SK-N-SH (cell line): ENCODE measurements around the gene RPL12.

Experiments used
- EP300 ChIP-seq, 2 experiments: IDR thresholded peaks; 2 replicates each; pipeline versions ENCODE4 v1.4.0 to v1.6.1; 2012; ENCODE audit warnings: borderline replicate concordance in 1 of 2, low read depth in 1 of 2, low read length in 1 of 2
- EZH2phosphoT487 ChIP-seq: fragments of 200-600 bp; sonication (generic); IDR thresholded peaks from 2 replicates; pipeline ENCODE4 v1.6.1; 2017; ENCODE audit warnings: low read depth, mixed run types, mild to moderate bottlenecking, antibody characterized with exemption, moderate library complexity, borderline replicate concordance
- FOXM1 ChIP-seq: IDR thresholded peaks from 2 replicates; pipeline ENCODE4 v1.4.0; 2012; ENCODE audit warnings: low read depth, mild to moderate bottlenecking
- POLR2AphosphoS5 ChIP-seq: IDR thresholded peaks from 2 replicates; pipeline ENCODE4 v1.6.1; 2012; ENCODE audit warnings: low read depth, low read length
- RCOR1 ChIP-seq: fragments of 150-350 bp; IDR thresholded peaks from 2 replicates; pipeline ENCODE4 v1.6.1; 2017; ENCODE audit warnings: antibody characterized with exemption, low read length
- REST ChIP-seq: IDR thresholded peaks from 2 replicates; pipeline ENCODE4 v1.6.1; 2012; ENCODE audit warnings: mild to moderate bottlenecking, low read depth, low read length, moderate library complexity
- RFX5 ChIP-seq: IDR thresholded peaks from 2 replicates; pipeline ENCODE4 v1.6.1; 2012; ENCODE audit warnings: mild to moderate bottlenecking, improper control_type of control experiment, low read length
- RXRA ChIP-seq: IDR thresholded peaks from 2 replicates; pipeline ENCODE4 v1.4.0; 2012; ENCODE audit warnings: low read depth, mild to moderate bottlenecking, borderline replicate concordance
- SIN3A ChIP-seq: IDR thresholded peaks from 2 replicates; pipeline ENCODE4 v1.6.1; 2012; ENCODE audit warnings: low read depth, mild to moderate bottlenecking, low read length, moderate library complexity, borderline replicate concordance
- SMC3 ChIP-seq: IDR thresholded peaks from 2 replicates; pipeline ENCODE4 v1.6.1; 2012; ENCODE audit warnings: low read depth, low read length, improper control_type of control experiment
- ZBTB33 ChIP-seq: IDR thresholded peaks from 2 replicates; pipeline ENCODE4 v1.4.0; 2012; ENCODE audit warnings: low read depth, borderline replicate concordance
- TF ChIP-seq, protein P1 (sequence below): fragments of 200-600 bp; sonication (generic); IDR thresholded peaks from 2 replicates; pipeline ENCODE4 v1.6.1; 2017; ENCODE audit warnings: antibody characterized with exemption, mild to moderate bottlenecking, moderate library complexity
- TF ChIP-seq, protein P2 (sequence below): IDR thresholded peaks from 2 replicates; pipeline ENCODE4 v1.4.0; 2012; ENCODE audit warnings: low read depth, borderline replicate concordance

- TF ChIP-seq, protein P1, sequence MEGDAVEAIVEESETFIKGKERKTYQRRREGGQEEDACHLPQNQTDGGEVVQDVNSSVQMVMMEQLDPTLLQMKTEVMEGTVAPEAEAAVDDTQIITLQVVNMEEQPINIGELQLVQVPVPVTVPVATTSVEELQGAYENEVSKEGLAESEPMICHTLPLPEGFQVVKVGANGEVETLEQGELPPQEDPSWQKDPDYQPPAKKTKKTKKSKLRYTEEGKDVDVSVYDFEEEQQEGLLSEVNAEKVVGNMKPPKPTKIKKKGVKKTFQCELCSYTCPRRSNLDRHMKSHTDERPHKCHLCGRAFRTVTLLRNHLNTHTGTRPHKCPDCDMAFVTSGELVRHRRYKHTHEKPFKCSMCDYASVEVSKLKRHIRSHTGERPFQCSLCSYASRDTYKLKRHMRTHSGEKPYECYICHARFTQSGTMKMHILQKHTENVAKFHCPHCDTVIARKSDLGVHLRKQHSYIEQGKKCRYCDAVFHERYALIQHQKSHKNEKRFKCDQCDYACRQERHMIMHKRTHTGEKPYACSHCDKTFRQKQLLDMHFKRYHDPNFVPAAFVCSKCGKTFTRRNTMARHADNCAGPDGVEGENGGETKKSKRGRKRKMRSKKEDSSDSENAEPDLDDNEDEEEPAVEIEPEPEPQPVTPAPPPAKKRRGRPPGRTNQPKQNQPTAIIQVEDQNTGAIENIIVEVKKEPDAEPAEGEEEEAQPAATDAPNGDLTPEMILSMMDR = no peak
- TF ChIP-seq RFX5 (no peak), EZH2phosphoT487 (no peak), POLR2AphosphoS5 (no peak), FOXM1 (no peak), EP300 (IDR thresholded peaks at IDR 0.05; ENCODE audit: borderline replicate concordance in 1 of 2, low read depth in 1 of 2, low read length in 1 of 2) (no peak), SMC3 (no peak), ZBTB33 (no peak), RCOR1 (no peak), RXRA (no peak), SIN3A (no peak), REST (no peak)
- TF ChIP-seq, protein P2, sequence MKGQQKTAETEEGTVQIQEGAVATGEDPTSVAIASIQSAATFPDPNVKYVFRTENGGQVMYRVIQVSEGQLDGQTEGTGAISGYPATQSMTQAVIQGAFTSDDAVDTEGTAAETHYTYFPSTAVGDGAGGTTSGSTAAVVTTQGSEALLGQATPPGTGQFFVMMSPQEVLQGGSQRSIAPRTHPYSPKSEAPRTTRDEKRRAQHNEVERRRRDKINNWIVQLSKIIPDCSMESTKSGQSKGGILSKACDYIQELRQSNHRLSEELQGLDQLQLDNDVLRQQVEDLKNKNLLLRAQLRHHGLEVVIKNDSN = no peak
These were observed 46.6 kb downstream of the RPL12 start for GRCh38 chr9:127404631-127405030.
